Heart right ventricle (tissue), 16 donors: ENCODE data around the gene TECR. TPM values are rescaled to one million over a fixed set of nuclear protein-coding genes. Genes with fewer than 3 reads are reported as not detected.

Experiments used
- ATAC-seq, 8 donors: fragments of 200-7000 bp; cut with Tn5 transposase; one replicate each; pipeline ENCODE4 v1.9.1; 2020; ENCODE audit warnings: mild to moderate bottlenecking in 8 of 8, moderate library complexity in 8 of 8, moderate number of reproducible peaks in 1 of 8
- DNase-seq, 2 donors: peaks; one replicate each; pipeline ENCODE4 v3.0.0-alpha.2; 2020
- H3K27ac ChIP-seq, 10 donors: fragments of 200-600 bp; sonication (generic) in 2 of 10; one replicate each; pipeline versions ENCODE4 v1.5.0 to v1.8.0; 2020 to 2022; ENCODE audit warnings: mild to moderate bottlenecking in 3 of 10
- H3K27me3 ChIP-seq, 7 donors: fragments of 200-600 bp; one replicate each; pipeline ENCODE4 v1.8.0; 2021 to 2022; ENCODE audit warnings: mild to moderate bottlenecking in 2 of 7
- H3K36me3 ChIP-seq, 9 donors: fragments of 200-600 bp; sonication (generic) in 1 of 9; one replicate each; pipeline versions ENCODE4 v1.5.0 to v1.8.0; 2020 to 2022; ENCODE audit warnings: mild to moderate bottlenecking in 2 of 9
- H3K4me1 ChIP-seq, 9 donors: fragments of 200-600 bp; sonication (generic) in 1 of 9; one replicate each; pipeline versions ENCODE4 v1.5.0 to v1.8.0; 2020 to 2022; ENCODE audit warnings: mild to moderate bottlenecking in 4 of 9
- H3K4me3 ChIP-seq, 10 donors: fragments of 200-600 bp; sonication (generic) in 2 of 10; one replicate each; pipeline versions ENCODE4 v1.5.0 to v1.8.0; 2020 to 2022; ENCODE audit warnings: mild to moderate bottlenecking in 7 of 10, moderate library complexity in 2 of 10
- H3K9me3 ChIP-seq, 11 donors: fragments of 200-600 bp in 10 of 11; sonication (generic) in 2 of 11; one replicate each; pipeline versions ENCODE4 v1.5.0 to v1.8.0; 2013 to 2022; ENCODE audit warnings: mild to moderate bottlenecking in 2 of 11, control low read depth in 1 of 11, moderate library complexity in 1 of 11
- WGBS, 2 donors: extraction: QIAGEN DNeasy Blood & Tissue Kit; methylation state at CpG; one replicate each; pipeline ENCODE4 v1.1.7; 2013; ENCODE audit warnings: inconsistent platforms in 1 of 2; 5-methylcytosine and 5-hydroxymethylcytosine counted together
- intact Hi-C, 10 donors: fragments of 100-400 bp; cut with DNase I; formaldehyde crosslinking; loops; one replicate each; pipeline versions ENCODE4 v1.11.1 to v1.14.2; 2022
- polyA plus RNA-seq, 2 donors: library from polyadenylated mRNA; stranded (reverse); fragments of 200-250 nt; gene quantifications; one replicate each; pipeline ENCODE4 v1.2.3, GENCODE V29; 2013
- total RNA-seq, 10 donors: library from RNA; stranded (reverse); fragmentation: NEBNext Ultra II Directional in 3 of 10; extraction: Animal tissue kit (Norgen Biotek cat#: 25700) in 3 of 10; gene quantifications; one replicate each; pipeline versions ENCODE4 v1.2.1 to v1.2.4, GENCODE V29; 2021 to 2023
- TF ChIP-seq, protein P1 (sequence below), 9 donors: fragments of 200-600 bp; sonication (generic) in 2 of 9; IDR thresholded peaks; one replicate each; pipeline versions ENCODE4 v1.5.0 to v1.8.0; 2021 to 2022; ENCODE audit warnings: antibody characterized with exemption in 9 of 9, mild to moderate bottlenecking in 5 of 9, moderate library complexity in 1 of 9
- donor health status: Arrhythmogenic right ventricular cardiomyopathy.
- donor health status: ischemic (EF 13 %, LVEDD 7.1; RV severe dilation, severe dysfunction).
- donor health status: healthy with polysubstance abuse.
- donor health status: DM: no; HTN: yes; CAD: no.
- donor health status: DM: no; HTN: no; CAD: no.
- donor health status: ischemic (EF 25% LVEDD 6.9; RV normal size, moderate dysfunction).
- donor health status: ischemic (EF 25% LVEDD 5.7; RV mildly dilated, moderate dysfunction).
- donor health status: healthy.
- donor health status: DM: yes; HTN: yes; CAD: no.
- donor health status: Ischemic cardiomyopathy.
- donor health status: ischemic (EF 35%, LVEDD 5.7; RV mildly dilated, moderate dysfunction).
- donor health status: nonischemic (EF 11% LVEDD 7.7; RV severe dilation, severe dysfunction).
- donor health status: DM: yes; HTN: yes; CAD: no.
- donor health status: PGD.
- donor health status: ischemic (EF 29% LVEDD 5.4; RV normal size, mild dysfunction).
- donor health status: nonischemic (EF 23%, LVEDD 6.1; RV moderate dilation, normal function).

TECR gene
- total and polyA plus RNA-seq, 12 donors: 61.4 to 194 (median 75.7) TPM

DNA sequence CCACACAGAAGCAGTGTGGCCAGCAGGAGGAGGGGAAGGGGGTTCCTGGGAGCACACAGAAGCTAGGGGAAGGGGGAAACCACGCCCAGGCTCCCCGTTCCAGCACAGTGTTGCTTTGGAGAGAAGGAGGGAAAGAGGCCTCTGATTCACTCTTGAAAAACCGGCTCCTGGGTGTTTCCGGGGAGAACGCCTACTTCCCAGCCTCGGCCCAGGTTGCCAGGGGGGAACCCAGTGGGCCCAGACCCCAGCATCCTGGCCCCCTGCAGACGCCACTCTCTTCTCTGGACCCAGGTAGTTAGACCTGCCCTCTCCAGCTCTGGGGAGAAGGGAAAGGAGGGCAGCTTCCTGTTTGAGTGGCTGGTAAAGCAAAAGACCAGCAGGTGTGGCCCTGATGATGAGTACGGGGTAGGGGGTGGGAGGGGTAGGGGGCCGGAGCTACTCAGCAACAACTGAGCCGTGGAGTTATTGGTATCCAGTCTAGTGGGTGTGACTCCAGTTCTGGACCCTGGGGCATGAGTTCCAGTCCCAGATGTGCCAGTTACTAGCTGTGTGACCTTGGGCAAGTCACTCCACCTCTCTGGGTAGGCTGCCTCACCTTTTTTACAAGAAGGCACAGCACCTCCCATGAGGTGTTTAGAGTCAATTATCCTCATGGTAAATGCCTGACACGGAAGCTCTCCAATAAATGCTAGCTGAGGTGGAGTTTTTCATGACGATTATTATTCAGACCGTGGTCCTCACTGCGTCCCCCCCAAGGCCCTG is 34.3 kb upstream of the TECR start:
- DNase-seq (no peak), ATAC-seq (no peak)
- Histone ChIP-seq H3K27ac (peak overlapping the region in 9 of 10 donors; percentile 63 to 81 (median 79)), H3K9me3 (no peaks in the 10 kb centered on the region), H3K36me3 (peaks cover 0 to 29% (median 10%) of the 10 kb centered on the region in 9 donors), H3K4me3 (peak overlapping the region; percentile 72 to 93 (median 82)), H3K4me1 (peaks cover 3 to 36% (median 27%) of the 10 kb centered on the region in 9 donors), H3K27me3 (no peaks in the 10 kb centered on the region)
- TF ChIP-seq, protein P1, sequence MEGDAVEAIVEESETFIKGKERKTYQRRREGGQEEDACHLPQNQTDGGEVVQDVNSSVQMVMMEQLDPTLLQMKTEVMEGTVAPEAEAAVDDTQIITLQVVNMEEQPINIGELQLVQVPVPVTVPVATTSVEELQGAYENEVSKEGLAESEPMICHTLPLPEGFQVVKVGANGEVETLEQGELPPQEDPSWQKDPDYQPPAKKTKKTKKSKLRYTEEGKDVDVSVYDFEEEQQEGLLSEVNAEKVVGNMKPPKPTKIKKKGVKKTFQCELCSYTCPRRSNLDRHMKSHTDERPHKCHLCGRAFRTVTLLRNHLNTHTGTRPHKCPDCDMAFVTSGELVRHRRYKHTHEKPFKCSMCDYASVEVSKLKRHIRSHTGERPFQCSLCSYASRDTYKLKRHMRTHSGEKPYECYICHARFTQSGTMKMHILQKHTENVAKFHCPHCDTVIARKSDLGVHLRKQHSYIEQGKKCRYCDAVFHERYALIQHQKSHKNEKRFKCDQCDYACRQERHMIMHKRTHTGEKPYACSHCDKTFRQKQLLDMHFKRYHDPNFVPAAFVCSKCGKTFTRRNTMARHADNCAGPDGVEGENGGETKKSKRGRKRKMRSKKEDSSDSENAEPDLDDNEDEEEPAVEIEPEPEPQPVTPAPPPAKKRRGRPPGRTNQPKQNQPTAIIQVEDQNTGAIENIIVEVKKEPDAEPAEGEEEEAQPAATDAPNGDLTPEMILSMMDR (IDR thresholded peaks at IDR 0.05): no peak
- 25 to 29% methylated on average over 14 of the region's 14 CpGs for WGBS, 2 donors
- intact Hi-C loops: no loop called here

DNA sequence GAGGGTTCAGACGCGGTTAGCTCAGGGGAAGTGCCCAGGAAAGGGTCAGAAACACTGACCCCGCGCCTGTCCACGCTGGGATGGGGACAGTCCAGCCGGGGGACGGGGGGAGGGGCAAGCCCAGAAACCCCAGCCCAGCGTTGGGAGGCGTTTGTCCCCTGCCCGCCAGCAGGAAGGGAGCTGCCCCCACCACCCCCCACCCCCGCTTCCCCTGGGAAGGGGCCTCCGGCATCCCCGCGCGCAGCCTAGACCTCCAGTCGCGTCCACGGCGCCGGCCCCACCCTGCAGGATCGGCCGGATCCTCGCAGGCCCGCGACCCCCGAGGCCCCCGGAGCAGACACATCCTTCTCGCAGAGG is 33.7 kb upstream of the TECR start:
- ATAC-seq: peak in 5 of 8 donors; percentile 1 to 6 (median 2)
- 0 to 1% methylated on average over 21 to 28 of the region's 28 CpGs for WGBS, 2 donors
- Histone ChIP-seq H3K4me3 (peak overlapping the region; percentile 72 to 93 (median 82)), H3K9me3 (no peaks in the 10 kb centered on the region), H3K27me3 (no peaks in the 10 kb centered on the region), H3K27ac (peak overlapping the region in 9 of 10 donors; percentile 63 to 81 (median 79)), H3K36me3 (peaks cover 0 to 24% (median 10%) of the 10 kb centered on the region in 9 donors), H3K4me1 (peaks cover 3 to 36% (median 27%) of the 10 kb centered on the region in 9 donors)
- TF ChIP-seq, protein P1 (IDR thresholded peaks at IDR 0.05): no peak
- intact Hi-C loops: loop anchor here in 2 of 10 donors (1.0 to 2.0 kb wide), 2 partner anchors 21 to 23 kb away; partner anchors contain the start of gene DNAJB1 (in 1 of the 2)
- DNase-seq: no peak

DNA sequence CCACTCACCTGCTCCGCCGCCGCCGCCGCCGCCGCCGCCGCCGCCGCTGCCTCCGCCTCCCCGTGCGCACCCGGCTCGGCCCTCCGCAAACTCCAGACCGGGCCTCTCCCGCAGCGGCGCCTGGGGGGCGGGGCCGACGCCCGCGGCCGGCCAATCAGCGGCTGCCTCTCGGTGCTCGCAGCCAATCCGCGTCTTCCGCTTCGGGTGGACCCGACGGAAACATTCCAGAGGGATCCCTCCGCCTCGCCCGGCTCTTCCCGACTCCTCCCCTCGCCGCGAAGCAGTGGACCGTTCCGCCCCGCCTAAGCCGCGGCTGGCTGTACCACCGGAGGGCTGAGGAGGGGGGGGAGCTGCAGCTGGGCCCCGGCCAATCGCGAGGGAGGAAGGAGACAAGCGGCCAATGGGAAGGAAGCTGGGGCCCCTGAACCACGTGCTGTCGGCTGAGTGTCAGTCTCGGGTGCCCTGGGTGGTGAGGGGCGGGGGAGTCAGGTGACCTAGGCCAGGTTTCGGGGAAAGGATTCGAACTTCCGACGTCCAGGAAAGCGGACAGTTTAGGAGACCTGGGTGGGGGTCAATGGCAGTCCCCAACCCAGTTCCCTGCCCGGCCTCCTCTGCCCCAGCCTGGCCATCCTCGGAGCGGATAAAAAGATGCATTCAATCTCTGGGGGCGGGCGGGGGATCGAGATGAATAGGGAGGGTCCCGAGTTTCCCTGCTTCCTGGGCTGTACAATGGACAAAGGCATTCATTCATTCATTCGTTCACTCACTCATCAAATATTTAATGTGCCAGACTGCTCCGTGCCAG is 33.2 kb upstream of the TECR start, which contains the start of gene GIPC1:
Gene GIPC1 (minus strand): TSS at position 99 of the 805 bp plus-strand sequence. CDS start 13,151 bp downstream, outside the sequence.
- peak within 1 kb of the TSS; percentile 72 to 93 (median 82) for H3K4me3 ChIP-seq
- WGBS, 2 donors: 3 to 4% methylated on average over 33 to 71 of the region's 71 CpGs
- peaks cover 0 to 19% (median 7%) of the 10 kb centered on the region in 9 donors for H3K36me3 ChIP-seq
- no peaks in the 10 kb centered on the region for H3K27me3 ChIP-seq
- DNase-seq (peak; percentile 97), ATAC-seq (peak; percentile 96 to 99 (median 98))
- intact Hi-C loops: loop anchor here in 2 of 10 donors (1.0 to 2.0 kb wide), 2 partner anchors 21 to 22 kb away; partner anchors contain the start of gene DNAJB1 (in 1 of the 2)
- H3K4me1 ChIP-seq: peaks cover 3 to 36% (median 27%) of the 10 kb centered on the region in 9 donors
- H3K9me3 ChIP-seq: no peaks in the 10 kb centered on the region
- TF ChIP-seq, protein P1 (IDR thresholded peaks at IDR 0.05): no peak
- peak within 1 kb of the TSS in 9 of 10 donors; percentile 63 to 81 (median 79) for H3K27ac ChIP-seq

DNA sequence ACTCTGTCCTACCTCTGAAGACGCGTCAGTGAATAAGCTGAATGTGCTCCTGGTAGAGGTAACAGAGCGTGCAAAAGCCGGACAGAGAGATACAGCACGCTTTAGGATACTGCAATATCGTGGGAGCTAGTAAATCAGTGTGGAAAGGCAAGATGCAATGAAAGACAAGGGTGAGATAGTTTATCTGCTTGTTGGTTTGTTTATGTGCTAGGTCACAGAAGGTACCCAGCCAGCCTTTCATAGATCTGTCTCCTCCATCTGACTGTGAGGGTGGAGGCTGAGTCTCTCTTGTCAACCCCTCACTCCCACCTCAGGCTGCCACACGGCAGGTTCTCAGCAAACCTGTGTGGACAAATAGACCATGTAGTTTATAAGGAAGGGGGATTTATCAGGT is 32.6 kb upstream of the TECR start:
- TF ChIP-seq, protein P1 (IDR thresholded peaks at IDR 0.05): no peak
- intact Hi-C loops: loop anchor here in 2 of 10 donors (1.0 to 2.0 kb wide), 2 partner anchors 20 to 21 kb away; partner anchors contain the start of gene DNAJB1 (in 1 of the 2)
- ATAC-seq (no peak), DNase-seq (no peak)
- Histone ChIP-seq H3K4me3 (peak overlapping the region in 9 of 10 donors; percentile 20 to 93 (median 82)), H3K27me3 (no peaks in the 10 kb centered on the region), H3K36me3 (peaks cover 0 to 13% (median under 1%) of the 10 kb centered on the region in 9 donors), H3K9me3 (no peaks in the 10 kb centered on the region), H3K4me1 (peaks cover 3 to 36% (median 27%) of the 10 kb centered on the region in 9 donors), H3K27ac (peak overlapping the region in 9 of 10 donors; percentile 36 to 81 (median 79))
- 28 to 35% methylated on average over 7 of the region's 7 CpGs for WGBS, 2 donors
